GM12891 (cell line): ENCODE results near the gene G6PD. TPM values are rescaled to one million over a fixed set of nuclear protein-coding genes. Genes with fewer than 3 reads are reported as not detected.
"Not testable (repeated sequence)": the region's sequence is repeated elsewhere in the genome, so short reads cannot be mapped to it uniquely, and the experiment has no call there.

Experiments used
- DNase-seq: peaks from one replicate; pipeline ENCODE4 v3.0.0; 2011; ENCODE audit warnings: low spot score; ENCODE audit not compliant: insufficient read length
- FAIRE-seq: peaks from 2 replicates; lab custom pipeline; 2011; peaks lifted over from hg19 to GRCh38; lab: Jason Lieb, UNC
- PAX5 ChIP-seq: IDR thresholded peaks from 2 replicates; pipeline ENCODE4 v1.6.1; 2011; ENCODE audit warnings: low read length, moderate library complexity, mild to moderate bottlenecking; ENCODE audit not compliant: insufficient read depth, severe bottlenecking
- POLR2A ChIP-seq: IDR thresholded peaks from 2 replicates; pipeline ENCODE4 v1.6.1; 2011; ENCODE audit warnings: low read depth, low read length, control low read depth
- POLR2AphosphoS5 ChIP-seq: IDR thresholded peaks from 2 replicates; pipeline ENCODE4 v1.6.1; 2011; ENCODE audit warnings: low read depth, low read length, control low read depth
- POU2F2 ChIP-seq: IDR thresholded peaks from 2 replicates; pipeline ENCODE4 v1.6.1; 2011; ENCODE audit warnings: low read depth, mild to moderate bottlenecking, control low read depth, low read length, moderate library complexity
- SPI1 ChIP-seq: IDR thresholded peaks from 2 replicates; pipeline ENCODE4 v1.6.1; 2011; ENCODE audit warnings: low read depth, low read length, control low read depth
- TAF1 ChIP-seq: IDR thresholded peaks from 2 replicates; pipeline ENCODE4 v1.6.1; 2011; ENCODE audit warnings: low read depth, low read length, control low read depth
- polyA plus RNA-seq: library from polyadenylated mRNA; unstranded; fragments of >200 nt; gene quantifications from one replicate; pipeline ENCODE4 v1.2.1, GENCODE V29; 2012; ENCODE audit warnings: low read depth, missing spikeins, inconsistent platforms; ENCODE audit not compliant: missing spikeins

Gene G6PD
- polyA plus RNA-seq: 26.9 TPM

DNA sequence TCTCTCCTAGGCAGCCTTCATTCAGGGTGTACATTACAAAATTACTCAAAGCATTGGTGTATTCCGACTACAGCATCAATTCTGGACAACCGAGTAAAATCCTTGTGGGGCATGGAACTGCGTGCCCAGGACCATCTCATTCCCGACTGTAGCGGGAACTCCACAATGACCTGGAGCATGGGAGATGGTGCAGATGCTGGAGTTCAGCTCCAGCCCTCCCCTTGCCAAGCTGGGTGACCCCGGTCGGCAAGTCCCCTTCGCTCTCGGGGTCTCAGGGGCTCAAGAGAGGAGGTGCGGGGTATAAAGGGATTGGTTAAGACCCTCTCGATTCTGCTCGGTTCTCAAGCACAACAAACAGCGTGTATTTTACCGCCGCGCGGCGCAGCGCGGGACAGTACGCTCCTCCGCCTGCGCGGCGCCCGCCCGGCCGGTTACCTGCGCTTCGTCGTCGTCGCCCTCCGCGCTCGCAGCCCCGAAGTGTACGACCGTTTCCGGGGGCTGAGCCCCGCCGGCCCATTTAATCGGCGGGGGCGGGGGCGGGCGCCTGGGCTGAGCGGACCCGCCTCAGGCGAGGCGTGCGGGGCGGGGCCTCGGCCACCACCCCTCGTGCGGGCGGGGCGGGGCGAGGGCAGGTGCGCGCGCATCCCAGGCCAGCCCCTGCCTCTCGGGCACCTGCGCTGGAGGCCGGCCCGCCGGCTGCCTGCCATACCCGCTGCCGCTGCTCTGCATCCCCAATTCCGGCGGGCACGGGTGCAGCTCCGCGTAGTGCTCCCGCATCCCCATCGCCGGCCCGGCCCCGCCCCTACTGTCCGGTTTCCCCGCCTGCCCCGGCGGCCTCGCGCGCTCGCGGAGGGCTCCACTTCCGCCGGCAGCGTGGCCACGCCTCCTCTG, at the start of gene G6PD:
Gene G6PD, minus strand, starts transcription at position 493 of the 891 bp plus-strand sequence. CDS start 691 bp downstream, outside the sequence.
- TF ChIP-seq TAF1 (no peak), POLR2A (peak; percentile 48), POLR2AphosphoS5 (peak; percentile 65; the same call in 1 of the 2 replicates), POU2F2 (no peak)
- DNase-seq (peak; percentile 79), FAIRE-seq (no peak)

DNA sequence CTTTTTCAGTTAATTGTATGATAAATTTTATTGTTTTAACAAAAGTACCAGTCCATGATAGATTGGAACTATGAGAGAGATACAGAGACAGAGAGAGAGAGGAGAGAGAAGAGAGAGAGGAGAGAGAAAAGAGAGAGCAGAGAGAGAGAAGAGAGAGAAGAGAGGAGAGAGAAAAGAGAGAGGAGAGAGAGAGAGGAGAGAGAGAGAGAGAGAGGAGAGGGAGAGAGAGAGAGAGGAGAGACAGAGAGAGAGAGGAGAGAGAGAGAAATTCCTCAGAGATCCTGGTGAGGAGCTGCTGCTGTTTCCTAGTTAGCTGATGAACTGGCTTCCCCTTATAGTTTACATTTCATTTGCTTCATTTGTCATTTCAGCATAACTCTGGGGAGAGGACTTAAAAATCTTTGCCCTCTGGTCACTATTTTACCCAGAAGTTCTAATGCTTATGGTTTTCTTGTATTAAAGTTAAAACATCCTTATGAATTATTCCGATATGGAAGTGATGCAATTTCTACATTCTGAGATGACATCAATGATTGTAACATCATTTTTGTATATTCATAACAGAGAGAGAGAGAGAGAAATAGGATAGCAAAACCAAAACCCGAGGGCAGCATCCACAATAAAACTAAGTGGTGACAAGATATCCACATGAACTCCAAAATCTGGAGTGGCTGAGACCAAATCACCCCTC, 49.1 kb upstream of the G6PD start:
- FAIRE-seq (no peak), DNase-seq (no peak)
- no peak for TF ChIP-seq PAX5
- no peak for TF ChIP-seq POLR2A
- no peak for TF ChIP-seq SPI1
- TF ChIP-seq TAF1: no peak
- TF ChIP-seq POU2F2: no peak
- TF ChIP-seq POLR2AphosphoS5: no peak

DNA sequence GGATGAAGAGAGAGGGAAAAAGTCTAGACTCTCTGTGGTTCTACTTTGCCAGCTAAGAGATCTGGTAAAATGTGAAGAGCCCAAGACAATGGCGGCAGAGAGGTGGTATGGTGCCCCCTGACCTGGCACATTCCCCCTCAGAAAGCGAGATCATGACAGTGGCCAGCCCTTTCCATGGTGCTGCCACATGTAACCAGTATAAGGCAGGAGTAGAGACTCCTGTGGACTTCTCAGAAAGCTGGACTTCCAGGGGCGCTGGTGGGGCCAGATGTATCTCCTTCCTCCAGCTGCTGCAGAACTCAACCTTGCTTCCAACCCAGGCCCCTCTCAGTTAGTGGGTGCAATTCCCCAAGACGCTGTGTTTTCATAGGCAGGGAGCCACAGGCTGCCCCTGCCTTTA, 47.8 kb upstream of the G6PD start:
- FAIRE-seq (no peak), DNase-seq (no peak)
- TF ChIP-seq POLR2AphosphoS5 (no peak), POLR2A (no peak), POU2F2 (no peak)

DNA sequence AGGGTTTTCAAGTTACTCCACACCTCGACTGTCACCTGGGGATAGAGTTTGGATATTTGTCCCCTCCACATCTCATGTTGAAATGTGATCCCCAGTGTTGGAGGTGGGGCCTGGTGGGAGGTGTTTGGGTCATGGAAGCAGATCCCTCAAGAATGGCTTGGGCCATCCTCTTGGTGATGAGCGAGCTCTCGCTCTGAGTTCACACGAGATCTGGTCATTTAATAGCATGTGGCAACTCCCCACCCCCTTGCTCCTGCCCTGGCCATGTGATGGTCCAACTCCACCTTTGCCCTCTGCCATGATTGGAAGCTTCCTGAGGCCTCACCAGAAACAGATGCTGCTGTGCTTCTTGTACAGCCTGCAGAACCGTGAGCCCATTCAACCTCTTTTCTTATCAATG, 46.6 kb upstream of the G6PD start:
- FAIRE-seq (no peak), DNase-seq (no peak)
- TF ChIP-seq PAX5 (no peak), TAF1 (no peak), POLR2AphosphoS5 (no peak), SPI1 (no peak), POLR2A (no peak), POU2F2 (no peak)

DNA sequence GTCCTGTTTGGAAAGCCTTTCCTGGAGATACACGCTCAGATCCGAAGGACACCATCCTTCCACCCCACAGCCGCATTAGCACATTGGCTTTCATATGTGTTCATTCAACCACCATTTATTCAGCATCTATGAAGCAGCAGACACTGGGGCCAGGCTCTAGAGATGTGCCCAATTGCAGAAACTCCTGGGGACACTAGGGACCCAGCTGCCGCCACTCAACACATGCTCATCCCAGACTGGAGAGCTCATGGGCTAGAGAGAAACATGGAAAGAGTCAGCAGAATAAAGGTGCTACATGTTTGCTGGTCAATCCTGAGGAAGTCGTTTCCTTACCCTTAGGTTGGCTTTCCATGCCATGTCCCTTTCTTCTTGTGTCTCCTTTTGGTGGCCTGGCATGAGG, 45.9 kb upstream of the G6PD start:
- DNase-seq (no peak), FAIRE-seq (no peak)
- TF ChIP-seq PAX5 (no peak), TAF1 (no peak), POU2F2 (no peak), POLR2A (no peak), SPI1 (no peak), POLR2AphosphoS5 (no peak)

DNA sequence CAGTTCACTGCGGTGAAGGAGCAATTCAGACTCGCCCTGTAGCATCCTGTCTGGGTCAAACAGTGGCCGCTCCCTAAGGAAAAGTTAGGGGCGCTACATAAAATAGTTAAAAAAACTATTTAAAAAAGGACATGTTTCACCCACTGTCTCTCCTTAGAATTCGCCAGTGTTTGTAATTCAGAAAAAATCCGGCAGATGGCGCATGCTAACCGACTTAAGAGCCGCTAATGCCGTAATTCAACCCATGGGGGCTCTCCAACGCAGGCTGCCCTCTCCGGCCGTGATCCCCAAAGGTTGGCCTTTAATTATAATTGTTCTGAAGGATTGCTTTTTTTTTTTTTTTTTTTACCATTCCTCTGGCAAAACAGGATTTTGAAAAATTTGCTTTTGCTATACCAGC, 43.8 kb upstream of the G6PD start:
- peak; percentile 48 for FAIRE-seq
- not testable (repeated sequence) for DNase-seq

DNA sequence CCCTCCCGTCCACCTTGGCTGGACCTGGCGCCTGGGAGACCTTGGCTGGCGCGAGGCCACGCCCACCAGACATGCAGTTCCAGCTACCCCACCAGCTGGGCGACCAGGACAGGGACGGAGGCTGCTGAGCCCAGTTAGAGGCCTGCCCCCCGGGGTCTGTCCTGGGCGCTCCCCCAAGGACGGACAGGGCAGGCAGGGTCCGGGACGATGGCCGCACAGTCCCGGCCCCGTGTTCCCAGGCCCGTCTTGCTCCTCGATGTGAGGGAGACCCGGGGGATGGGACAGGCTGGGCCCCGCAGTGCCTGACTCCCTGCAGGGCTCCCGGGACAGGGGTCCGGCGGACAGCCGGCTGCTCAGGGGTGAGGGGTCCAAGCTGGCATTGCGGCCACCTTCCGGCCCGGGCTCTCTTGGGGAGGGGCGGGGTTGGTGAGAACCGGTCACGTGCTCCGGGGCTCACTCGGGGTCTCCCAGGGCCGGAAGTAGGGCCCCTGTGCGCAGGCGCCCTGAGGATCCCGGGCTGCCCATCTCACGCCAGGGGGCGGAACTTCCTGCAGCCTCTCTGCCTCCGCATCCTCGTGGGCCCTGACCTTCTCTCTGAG, 38.0 kb upstream of the G6PD start, which contains the start of gene CTAG1A:
Gene CTAG1A, plus strand, starts transcription at position 549 of the 599 bp plus-strand sequence. CDS start 74 bp downstream, outside the sequence.
- not testable (repeated sequence) for FAIRE-seq, DNase-seq

DNA sequence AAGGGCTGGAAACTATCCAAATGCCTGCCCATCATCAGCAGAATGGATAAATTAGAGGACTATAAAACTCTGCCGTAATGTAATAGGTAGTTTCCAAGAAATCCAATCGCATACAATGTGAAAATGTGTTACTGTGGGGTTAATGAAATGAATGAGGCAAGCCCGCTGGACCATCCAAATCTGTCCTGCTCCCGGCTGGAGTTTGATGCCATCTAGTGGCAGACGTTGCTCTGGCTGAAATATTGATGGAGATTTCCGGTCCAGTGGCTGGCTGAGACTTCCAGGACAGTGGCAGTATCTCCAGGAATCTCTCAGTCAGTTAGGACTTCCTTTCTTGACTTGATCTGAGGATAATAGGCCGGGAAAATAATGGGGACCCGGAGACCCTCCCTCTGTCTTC, 36.3 kb upstream of the G6PD start:
- FAIRE-seq, DNase-seq: not testable (repeated sequence)

DNA sequence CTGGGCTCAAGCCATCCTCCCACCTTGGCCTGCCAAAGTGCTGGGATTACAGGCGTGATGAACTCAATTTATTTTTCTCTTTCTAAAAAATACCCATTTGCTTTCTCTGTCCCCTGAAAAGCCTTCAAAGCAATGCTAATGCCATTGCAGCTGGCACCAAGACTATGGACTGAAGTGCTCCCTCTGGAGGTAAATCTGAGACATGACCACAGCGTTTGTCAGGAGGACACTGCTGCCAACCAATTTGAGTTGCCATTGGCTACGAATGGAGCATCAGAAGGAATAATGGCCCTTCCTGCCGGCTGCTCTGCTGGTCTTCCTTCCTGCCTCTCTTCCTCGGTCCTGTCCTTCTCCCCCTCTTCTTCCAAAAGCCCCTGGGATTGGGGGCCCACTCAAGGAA, 28.4 kb upstream of the G6PD start:
- DNase-seq: not testable (repeated sequence)
- peak; percentile 100 for FAIRE-seq

DNA sequence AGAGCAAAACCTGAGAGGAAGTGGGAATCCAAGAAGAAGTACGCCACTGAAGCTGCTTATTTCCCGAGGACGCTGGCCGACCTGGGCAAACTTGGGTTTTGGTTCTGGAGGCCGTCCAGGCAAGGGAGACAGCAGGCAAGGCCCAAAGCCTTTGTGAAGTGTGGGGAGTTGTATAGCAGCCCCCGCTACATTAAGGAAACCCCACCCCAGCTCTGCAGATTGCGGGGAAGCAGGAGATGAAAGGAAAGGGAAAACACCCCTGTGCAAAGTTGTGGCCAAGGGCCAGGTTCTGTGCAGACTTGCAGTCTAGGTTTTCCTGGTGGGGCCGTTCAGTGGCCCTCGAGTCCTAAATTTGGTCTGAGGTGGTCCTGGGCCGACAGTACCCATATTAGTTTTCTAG, 26.4 kb upstream of the G6PD start:
- DNase-seq, FAIRE-seq: not testable (repeated sequence)

DNA sequence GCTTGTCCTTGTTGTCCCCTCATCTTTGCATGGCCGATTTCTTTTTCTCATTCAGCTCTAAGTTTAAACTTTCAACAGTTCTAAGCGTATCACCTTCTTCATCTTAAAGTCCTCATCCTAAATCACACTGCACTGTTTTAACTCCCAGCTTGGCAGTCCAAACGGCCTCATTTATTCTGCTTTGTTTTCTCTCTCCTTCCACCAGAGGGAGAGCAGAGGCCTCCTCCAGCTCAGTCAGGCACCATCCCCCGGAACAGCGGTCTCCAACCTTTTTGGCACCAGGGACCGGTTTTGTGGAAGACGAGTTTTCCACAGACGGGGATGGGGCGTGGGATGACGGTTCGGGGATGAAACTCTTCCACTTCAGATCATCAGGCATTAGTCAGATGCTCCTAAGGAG, 23.7 kb upstream of the G6PD start:
- not testable (repeated sequence) for DNase-seq
- peak; percentile 45 for FAIRE-seq

DNA sequence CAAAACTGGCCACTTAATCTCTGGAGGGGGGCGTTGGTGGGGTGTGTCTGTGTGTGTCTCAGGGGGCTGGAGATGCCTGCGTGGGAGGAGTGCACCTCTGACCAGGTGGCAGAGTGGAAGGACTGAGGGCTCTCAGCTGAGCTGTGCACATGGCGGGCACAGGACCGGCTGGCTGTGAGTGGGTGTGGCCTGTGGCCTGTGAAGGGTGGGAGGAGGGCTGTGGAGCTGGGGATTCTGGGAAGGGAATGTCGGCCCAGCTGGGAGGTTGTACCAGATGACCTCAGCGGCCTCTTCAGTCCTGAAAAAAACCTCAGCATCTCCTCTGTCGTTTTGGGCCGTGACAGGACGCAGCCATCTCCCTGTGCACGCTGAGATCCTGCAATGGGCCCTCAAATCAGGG, 15.6 kb upstream of the G6PD start:
- FAIRE-seq, DNase-seq: not testable (repeated sequence)

DNA sequence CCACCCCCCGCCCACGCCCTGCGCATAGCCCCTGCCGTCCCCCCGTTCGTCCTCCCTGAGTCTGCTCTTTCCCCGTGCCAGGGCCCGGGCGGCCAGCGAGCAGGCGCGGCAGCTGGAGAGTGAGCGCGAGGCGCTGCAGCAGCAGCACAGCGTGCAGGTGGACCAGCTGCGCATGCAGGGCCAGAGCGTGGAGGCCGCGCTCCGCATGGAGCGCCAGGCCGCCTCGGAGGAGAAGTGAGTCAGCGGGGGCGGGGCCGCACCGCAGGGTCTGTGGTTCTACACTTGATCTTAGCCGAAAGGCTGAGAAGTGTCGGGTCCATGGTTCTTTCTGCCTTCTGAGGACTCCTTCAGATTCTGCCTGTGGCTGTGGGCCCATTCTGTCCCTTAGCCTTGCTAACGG, 13.7 kb upstream of the G6PD start:
- not testable (repeated sequence) for DNase-seq, FAIRE-seq

DNA sequence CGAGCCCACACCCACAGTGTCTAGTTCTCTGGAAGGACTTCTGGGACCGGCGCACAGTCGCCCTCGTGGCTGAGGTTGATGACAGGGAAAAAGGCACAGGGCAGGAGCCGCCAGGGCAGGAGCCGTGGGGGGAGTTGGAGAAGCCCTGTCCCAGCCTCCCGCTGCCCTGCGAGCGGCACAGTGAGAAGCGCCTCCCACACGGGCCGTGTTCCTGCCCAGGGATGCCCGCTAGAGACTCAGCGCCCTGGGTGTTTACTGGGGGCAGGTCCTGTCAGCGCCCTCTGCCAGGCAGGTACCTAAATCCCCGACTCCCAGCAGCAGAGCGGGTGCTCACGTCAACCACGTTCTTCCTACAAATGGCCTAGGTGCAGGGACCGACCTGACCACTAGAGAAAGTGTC, 12.2 kb upstream of the G6PD start:
- not testable (repeated sequence) for FAIRE-seq, DNase-seq

DNA sequence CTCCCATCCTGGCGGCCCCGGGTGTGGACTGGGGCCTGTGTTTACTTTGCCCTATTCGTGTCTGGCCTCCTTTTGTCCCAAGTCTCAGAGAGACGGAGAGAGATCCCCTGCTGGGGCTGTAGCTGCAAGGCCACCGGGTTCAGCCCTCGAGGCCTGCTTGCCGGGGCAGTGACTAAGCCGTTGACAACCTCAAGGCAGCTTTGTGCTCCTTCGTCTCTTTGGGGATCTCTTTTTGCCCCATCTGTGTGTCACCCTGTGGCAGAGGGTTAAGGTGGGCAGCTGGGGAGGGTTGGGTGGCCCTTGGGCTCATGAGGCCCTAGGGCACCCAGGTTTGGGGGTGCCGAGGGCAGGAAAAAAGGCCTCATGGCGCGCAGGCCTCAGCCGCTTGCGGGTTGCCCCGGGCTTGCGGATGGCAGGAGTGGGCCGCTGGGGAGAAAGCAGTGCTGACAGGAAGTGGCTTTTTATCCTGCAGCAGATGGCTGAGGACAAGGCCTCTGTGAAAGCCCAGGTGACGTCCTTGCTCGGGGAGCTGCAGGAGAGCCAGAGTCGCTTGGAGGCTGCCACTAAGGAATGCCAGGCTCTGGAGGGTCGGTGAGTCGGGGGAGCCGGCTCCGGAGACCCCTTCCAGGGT, 11.5 kb upstream of the G6PD start:
- not testable (repeated sequence) for DNase-seq, FAIRE-seq
